ENCODE data around the gene CADPS2.

DNA sequence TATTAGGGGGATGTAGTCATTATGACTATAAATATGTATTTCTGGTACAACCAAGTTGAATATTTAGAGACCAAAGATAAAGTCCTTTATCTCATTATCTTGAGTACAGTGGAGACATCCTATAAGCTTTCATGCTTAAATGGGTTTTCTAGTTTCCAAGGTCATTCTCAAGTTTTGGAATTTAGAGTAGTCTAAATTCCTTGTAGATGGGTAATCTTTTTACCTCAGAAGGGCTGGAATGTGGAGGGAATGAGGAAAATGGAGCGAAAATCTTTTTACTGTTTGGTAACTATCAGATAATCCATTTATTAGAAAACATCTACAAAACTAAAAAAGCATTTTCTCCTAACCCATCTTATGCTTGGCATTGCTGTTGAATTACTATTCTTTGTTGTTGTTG, 368.7 kb downstream of the CADPS2 start:
- TF ChIP-seq, protein P1, sequence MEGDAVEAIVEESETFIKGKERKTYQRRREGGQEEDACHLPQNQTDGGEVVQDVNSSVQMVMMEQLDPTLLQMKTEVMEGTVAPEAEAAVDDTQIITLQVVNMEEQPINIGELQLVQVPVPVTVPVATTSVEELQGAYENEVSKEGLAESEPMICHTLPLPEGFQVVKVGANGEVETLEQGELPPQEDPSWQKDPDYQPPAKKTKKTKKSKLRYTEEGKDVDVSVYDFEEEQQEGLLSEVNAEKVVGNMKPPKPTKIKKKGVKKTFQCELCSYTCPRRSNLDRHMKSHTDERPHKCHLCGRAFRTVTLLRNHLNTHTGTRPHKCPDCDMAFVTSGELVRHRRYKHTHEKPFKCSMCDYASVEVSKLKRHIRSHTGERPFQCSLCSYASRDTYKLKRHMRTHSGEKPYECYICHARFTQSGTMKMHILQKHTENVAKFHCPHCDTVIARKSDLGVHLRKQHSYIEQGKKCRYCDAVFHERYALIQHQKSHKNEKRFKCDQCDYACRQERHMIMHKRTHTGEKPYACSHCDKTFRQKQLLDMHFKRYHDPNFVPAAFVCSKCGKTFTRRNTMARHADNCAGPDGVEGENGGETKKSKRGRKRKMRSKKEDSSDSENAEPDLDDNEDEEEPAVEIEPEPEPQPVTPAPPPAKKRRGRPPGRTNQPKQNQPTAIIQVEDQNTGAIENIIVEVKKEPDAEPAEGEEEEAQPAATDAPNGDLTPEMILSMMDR (IDR thresholded peaks at IDR 0.05) = no peak
- no peak for TF ChIP-seq POLR2A (IDR thresholded peaks at IDR 0.05)

Data from body of pancreas (tissue), 4 donors.